ENCODE measurements around the gene ANO2. TPM values are rescaled to one million over a fixed set of nuclear protein-coding genes. Genes with fewer than 3 reads are reported as not detected.

Gene ANO2
- total RNA-seq, 1 donor from 2014 or later, result 1.9 TPM

DNA sequence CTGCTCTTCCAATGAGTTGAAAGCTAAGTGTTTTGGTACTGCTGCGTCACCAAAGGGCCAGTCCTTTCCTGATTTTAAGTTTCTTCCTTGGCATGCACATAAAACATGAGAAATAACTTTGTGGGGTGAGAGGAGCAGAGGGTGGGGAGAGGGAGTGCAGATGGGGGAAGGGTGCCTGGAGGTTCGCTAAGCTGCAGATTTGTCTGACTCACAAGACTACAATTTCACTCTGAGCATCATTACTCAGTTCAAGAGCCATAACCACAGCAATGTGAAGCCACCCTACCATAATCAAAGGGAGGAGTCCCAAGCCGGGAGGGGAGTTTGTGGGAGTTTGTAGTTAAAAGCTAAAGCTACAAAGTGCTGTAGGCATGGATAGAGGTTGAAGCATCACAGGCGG, 136.1 kb downstream of the ANO2 start:
- H3K4me3 Mint-ChIP-seq, result no peak overlapping the region
- H3K36me3 Mint-ChIP-seq (ENCODE audit: low read depth), result no peaks in the 10 kb centered on the region
- no peaks in the 10 kb centered on the region for H3K4me1 Mint-ChIP-seq
- H3K27ac Mint-ChIP-seq (ENCODE audit: unreplicated experiment), result no peak overlapping the region
- no peaks in the 10 kb centered on the region for H3K9me3 Mint-ChIP-seq
- H3K27me3 Mint-ChIP-seq (ENCODE audit: low read depth), result peaks cover 8% of the 10 kb centered on the region
- no peak for DNase-seq (ENCODE audit: low read depth, low spot score)
- TF ChIP-seq, protein P1, sequence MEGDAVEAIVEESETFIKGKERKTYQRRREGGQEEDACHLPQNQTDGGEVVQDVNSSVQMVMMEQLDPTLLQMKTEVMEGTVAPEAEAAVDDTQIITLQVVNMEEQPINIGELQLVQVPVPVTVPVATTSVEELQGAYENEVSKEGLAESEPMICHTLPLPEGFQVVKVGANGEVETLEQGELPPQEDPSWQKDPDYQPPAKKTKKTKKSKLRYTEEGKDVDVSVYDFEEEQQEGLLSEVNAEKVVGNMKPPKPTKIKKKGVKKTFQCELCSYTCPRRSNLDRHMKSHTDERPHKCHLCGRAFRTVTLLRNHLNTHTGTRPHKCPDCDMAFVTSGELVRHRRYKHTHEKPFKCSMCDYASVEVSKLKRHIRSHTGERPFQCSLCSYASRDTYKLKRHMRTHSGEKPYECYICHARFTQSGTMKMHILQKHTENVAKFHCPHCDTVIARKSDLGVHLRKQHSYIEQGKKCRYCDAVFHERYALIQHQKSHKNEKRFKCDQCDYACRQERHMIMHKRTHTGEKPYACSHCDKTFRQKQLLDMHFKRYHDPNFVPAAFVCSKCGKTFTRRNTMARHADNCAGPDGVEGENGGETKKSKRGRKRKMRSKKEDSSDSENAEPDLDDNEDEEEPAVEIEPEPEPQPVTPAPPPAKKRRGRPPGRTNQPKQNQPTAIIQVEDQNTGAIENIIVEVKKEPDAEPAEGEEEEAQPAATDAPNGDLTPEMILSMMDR (conservative IDR thresholded peaks at IDR 0.05), result no peak

DNA sequence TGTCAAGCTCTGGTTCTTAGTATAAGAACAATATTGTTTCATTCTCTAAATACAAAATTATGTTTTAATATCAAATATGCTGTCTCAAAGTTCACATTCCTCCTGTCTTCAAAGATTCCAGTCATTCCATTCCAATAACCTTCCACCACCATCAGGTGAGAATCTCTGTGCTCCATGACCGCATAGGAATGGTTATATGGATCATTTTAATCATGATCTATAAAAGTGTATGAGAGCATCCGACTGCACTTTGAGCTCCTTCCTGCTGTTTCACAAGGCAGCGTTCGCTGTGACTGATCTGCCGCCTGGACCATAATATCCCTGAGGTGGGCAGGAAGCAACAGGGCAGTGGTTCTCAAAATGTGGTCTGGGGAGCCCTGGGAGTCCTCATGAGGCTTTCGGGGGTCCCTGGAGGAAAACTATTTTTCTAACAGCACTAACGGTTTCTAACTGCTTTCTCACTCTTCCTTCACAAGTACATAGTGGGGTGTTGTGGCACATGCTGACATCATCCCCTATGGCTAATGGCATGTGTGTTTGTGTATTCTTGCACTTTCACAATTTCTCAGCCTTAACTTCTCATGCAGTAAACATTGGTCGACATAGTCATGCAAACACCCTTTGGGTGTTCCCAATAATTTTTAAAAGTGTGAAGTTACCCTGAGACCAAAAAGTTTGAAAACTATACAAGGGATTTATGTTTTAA, 137.4 kb downstream of the ANO2 start:
- Mint-ChIP-seq H3K9me3 (no peaks in the 10 kb centered on the region), H3K36me3 (ENCODE audit: low read depth) (no peaks in the 10 kb centered on the region), H3K4me3 (no peak overlapping the region), H3K27ac (ENCODE audit: unreplicated experiment) (no peak overlapping the region), H3K27me3 (ENCODE audit: low read depth) (peaks cover 8% of the 10 kb centered on the region), H3K4me1 (no peaks in the 10 kb centered on the region)
- no peak for DNase-seq (ENCODE audit: low read depth, low spot score)
- TF ChIP-seq, protein P1 (conservative IDR thresholded peaks at IDR 0.05), result no peak

DNA sequence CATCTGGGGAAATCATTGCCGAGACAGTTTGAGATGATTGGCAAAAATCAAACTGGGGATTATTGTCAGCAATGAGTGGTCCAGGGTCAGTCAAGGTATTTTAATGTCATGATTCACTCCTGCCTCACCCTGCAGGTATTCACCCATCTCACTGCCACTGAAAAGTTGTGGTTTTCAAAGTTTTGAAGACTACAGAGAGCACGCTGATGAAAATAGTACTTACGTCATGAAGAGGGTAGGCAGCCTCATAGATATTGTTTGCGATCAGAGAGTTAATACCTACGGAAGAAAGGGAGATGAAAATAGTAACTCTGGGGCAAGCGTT, 138.0 kb downstream of the ANO2 start:
- Mint-ChIP-seq H3K36me3 (ENCODE audit: low read depth) (no peaks in the 10 kb centered on the region), H3K27ac (ENCODE audit: unreplicated experiment) (no peak overlapping the region), H3K4me1 (no peaks in the 10 kb centered on the region), H3K27me3 (ENCODE audit: low read depth) (peaks cover 9% of the 10 kb centered on the region), H3K9me3 (no peaks in the 10 kb centered on the region), H3K4me3 (no peak overlapping the region)
- no peak for DNase-seq (ENCODE audit: low read depth, low spot score)
- TF ChIP-seq, protein P1 (conservative IDR thresholded peaks at IDR 0.05), result no peak

DNA sequence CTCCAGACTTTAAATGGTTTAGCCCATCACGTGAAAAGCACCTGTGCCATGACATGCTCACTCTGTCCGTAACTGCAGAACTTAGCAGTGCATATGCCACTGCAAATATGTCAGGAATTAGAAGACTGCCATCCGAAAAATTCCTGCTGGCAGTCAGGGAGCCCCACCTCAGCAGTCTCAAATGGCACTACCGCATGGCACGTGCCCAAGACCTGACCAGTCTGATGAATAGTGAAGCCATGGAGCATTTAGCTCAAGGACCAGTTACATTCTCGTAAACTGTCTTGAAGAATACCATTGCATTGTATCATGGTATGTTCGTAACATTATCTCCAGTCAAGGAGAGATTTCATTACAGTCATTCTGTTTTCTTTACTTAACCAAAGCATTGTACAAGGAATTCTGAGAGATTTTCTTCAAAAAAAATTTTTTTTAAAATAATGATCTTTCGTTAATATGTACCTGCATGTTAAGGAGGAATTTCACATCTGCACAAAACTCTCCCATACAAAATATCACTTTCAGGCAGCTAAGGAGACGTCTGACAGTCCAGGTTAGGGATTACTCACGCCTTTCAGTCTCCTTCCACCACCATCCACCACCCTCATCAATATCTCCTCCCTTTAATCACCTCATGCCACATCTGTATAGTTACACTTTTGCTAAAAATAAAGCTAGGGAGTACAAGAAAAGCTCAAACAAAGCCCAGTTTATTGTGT, 138.5 kb downstream of the ANO2 start:
- Mint-ChIP-seq H3K9me3 (no peaks in the 10 kb centered on the region), H3K36me3 (ENCODE audit: low read depth) (no peaks in the 10 kb centered on the region), H3K27me3 (ENCODE audit: low read depth) (peaks cover 9% of the 10 kb centered on the region), H3K27ac (ENCODE audit: unreplicated experiment) (no peak overlapping the region), H3K4me3 (no peak overlapping the region), H3K4me1 (no peaks in the 10 kb centered on the region)
- DNase-seq (ENCODE audit: low read depth, low spot score), result no peak
- TF ChIP-seq, protein P1 (conservative IDR thresholded peaks at IDR 0.05), result no peak

DNA sequence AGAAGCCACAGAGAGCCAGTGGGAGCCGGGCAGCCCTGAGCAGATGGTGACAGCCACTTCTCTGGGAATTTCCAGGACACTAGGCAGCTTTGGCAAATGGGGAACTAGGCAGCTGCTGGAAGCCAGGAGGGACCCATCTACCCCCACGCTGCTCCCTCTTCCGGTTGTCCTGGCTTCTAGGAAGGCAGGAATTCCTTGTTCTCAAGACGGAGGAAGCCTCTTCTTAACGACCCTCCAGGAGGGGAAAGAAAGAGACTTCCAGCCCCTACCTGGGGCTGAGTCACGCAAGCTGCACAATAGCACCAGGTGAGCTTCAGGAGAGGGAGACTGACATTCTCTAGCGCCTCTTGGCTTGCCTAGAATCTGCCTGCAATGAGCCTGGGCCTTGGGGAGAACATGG, 141.5 kb downstream of the ANO2 start:
- TF ChIP-seq, protein P1 (conservative IDR thresholded peaks at IDR 0.05), result no peak
- Mint-ChIP-seq H3K36me3 (ENCODE audit: low read depth) (no peaks in the 10 kb centered on the region), H3K4me3 (no peak overlapping the region), H3K27ac (ENCODE audit: unreplicated experiment) (no peak overlapping the region), H3K4me1 (no peaks in the 10 kb centered on the region), H3K9me3 (no peaks in the 10 kb centered on the region), H3K27me3 (ENCODE audit: low read depth) (peaks cover 9% of the 10 kb centered on the region)
- DNase-seq (ENCODE audit: low read depth, low spot score), result no peak

Data from neural crest cell (in vitro differentiated cells).